ENCODE results near the gene TSEN2.

Gene TSEN2

GRCh38 chr3:12557473-12558100, 73.3 kb downstream of the TSEN2 start:
- no peak for DNase-seq

DNA sequence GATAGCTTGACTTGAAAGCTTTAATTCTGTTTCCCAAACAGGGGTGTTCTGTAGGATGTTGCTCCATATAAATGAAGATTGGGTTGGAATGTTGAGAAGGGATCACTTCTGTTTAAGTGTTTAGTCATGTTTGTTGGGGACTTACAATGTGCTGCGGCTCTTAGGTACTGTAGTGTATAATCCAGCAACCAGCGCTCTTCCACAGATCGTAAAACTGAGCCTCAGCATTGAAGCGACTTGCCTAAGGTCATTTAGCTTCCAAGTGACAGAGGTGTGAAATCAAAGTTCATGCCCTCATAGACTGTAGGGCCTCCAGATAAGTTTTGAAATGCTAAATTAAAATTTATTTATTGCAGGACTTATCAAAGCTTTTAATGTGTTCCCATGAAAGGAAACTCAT, 74.4 kb downstream of the TSEN2 start:
- no peak for DNase-seq

GRCh38 chr3:12559520-12559919, 75.2 kb downstream of the TSEN2 start:
- DNase-seq: no peak

DNA sequence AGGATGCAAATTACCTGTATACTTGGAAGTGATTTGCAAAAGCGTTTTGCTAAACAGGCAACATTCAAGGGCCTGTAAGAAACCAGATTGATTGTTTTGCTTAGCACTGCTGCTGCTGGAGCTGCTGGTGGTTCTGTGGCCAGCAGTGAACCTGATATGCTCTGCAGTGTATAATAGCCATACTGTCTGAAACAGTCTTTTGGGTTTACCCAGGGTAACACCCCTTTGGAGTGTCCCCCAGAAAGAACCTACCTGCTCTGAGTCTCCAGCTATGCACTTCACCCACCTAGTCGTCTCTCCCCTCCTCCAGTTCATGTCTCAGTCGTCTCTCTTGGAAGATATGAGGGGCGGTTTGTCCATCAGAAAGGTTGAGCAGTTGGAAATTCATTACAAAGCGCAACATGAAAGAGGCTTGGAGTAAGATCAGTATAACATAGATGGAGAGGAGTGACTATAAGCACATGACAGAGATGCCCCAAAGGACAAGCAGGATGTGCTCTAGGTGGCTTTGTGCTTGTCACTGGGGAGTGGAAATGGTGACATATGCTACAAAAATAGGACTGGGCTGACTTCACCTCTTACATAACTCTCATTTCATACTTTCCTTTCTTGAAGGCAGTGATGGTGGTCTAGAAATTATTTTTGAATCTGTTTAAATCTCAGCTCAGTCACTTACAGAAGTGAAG, 76.4 kb downstream of the TSEN2 start:
- no peak for DNase-seq

DNA sequence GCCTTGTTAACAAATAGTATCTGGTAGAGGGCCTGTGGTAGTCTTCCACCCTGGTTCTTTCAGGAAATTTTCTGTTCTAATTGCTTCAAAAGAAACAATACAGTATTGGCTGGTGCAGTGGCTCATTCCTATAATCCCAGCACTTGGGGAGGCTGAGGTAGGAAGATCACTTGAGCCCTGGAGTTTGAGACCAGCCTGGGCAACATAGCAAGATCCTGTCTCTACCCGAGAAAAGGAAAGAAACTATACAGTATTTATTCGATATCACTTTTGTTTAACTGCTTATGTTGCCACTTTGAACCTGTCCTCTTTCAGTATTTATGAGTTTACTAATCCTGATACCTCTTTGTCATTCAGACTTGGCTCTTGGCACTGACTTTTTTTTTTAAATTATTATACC, 77.1 kb downstream of the TSEN2 start:
- no peak for DNase-seq

- no peak for DNase-seq
Observed at GRCh38 chr3:12562451-12562850, 78.2 kb downstream of the TSEN2 start.

DNA sequence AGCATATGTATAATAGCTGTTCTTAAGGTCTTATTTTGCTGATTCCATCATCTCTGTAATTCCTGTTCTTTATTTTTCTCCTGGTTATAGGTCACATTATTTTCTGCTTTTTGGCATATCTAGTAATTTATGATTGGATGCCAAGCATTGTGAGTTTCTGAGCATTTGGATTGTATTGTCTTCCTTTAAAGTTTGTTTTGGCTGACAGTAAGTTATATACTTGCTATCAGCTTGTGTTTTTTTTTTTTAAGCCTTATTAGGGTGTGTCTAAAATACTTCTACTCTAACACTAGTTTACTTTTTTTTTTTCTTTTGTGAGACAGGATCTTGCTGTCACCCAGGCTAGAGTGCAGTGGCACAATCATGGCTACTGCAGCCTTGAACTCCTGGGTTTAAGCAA, 82.7 kb downstream of the TSEN2 start:
- no peak for DNase-seq

GRCh38 chr3:12568747-12569146, 84.5 kb downstream of the TSEN2 start:
- DNase-seq: no peak

- no peak for DNase-seq
Observed at GRCh38 chr3:12569836-12570235, 85.6 kb downstream of the TSEN2 start.

DNA sequence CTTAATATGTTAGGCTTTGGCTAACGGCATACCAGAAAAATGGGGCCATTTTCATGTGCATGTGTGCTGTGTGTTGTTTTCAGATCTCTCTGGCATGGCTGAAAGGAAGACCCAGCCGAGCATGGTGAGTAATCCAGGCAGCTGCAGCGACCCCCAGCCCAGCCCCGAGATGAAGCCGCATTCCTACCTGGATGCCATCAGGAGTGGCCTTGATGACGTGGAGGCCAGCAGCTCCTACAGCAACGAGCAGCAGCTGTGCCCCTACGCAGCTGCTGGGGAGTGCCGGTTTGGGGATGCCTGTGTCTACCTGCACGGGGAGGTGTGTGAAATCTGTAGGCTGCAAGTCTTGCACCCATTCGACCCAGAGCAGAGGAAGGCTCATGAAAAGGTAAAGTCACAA, 87.7 kb downstream of the TSEN2 start:
- DNase-seq: no peak

DNA sequence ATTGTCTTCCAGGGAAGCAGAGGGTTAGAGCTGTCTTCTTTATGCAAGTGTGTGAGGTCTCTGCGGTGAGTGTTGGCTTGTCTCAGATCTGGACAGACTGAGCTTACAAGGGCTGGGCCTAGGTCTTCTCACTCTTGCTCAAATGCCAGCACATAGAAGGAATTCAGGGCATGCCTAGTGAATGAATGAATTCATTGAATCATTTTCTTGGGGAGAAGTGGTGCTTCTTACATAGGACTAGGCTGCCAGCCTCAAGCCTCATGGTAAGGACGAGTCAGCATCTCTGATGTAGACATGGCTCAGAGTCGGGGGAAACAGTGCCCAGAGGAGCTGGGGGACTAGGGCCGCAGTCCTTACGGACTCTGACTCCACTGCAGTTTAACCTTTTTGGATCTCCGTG, 89.9 kb downstream of the TSEN2 start:
- DNase-seq: no peak

GRCh38 chr3:12574661-12575060, 90.4 kb downstream of the TSEN2 start:
- DNase-seq: no peak

DNA sequence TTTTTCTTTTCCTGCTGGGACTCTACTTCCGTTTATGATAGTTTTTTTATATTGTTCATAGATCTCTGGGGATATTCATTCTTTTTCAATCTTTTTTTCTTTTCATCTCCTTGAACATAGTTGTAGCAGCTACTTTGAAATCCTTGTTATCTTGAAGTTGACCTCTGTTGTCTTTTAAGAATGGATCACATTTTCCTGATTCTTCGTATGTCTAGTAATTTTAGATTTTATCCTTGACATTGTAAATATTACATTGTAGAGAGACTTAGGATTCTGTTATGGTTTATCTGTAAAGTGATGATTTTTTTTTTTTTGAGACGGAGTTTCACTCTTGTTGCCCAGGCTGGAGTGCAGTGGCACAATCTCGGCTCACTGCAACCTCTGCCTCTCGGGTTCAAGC, 93.1 kb downstream of the TSEN2 start:
- DNase-seq: no peak

GRCh38 chr3:12578742-12579141, 94.5 kb downstream of the TSEN2 start:
- no peak for DNase-seq

- no peak for DNase-seq
Observed at GRCh38 chr3:12579456-12579855, 95.2 kb downstream of the TSEN2 start.

DNA sequence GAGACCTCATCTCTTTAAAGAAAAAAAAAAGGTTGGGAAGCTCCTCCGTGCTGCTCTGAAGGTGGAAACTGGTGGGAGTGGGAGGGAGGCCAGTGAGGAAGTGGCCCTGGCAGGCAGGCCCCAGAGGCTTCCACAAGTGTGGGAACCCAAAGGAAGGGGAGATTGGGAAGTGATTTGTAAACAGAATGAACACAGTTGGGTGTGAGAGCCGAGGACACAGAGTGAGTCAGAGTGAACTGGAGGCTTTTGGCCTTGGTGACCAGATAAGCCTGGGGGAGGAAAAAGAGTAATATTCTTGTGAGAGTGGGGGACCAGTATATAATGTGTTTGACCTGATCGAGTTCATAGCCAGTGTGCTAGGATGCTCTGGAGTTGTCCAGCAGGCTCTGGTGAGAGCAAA, 95.6 kb downstream of the TSEN2 start:
- DNase-seq: no peak

DNA sequence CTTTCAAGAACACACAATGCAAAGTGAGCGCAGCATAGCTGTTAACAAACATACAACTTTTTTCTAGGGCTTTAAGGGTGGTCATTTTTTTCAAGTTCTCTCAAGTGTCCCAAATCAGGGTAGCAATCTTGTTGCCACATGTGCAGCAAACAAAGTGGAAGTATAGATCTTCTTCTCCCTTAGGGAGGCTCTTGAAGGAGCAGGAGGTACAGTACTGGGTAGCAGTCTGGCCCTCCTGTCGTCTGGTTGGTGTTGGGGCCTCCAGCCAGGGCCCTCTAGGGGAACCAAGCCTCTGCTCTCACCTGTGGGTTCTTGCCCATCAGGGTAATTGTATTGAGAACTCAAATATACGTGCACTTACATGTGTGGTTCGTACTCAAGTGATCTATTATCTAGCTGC, 98.5 kb downstream of the TSEN2 start:
- no peak for DNase-seq

All from activated CD8-positive, alpha-beta memory T cell treated with anti-CD3 and anti-CD28 coated beads, Interleukin-2, amount 50 U/mL, for 4 hours (primary cell).